Epithelial cell of proximal tubule (primary cell): ENCODE measurements around the gene SLC17A2. TPM values are rescaled to one million over a fixed set of nuclear protein-coding genes. Genes with fewer than 3 reads are reported as not detected.
"Not testable (repeated sequence)": the region's sequence is repeated elsewhere in the genome, so short reads cannot be mapped to it uniquely, and the experiment has no call there.

Source experiments
- DNase-seq: peaks from one replicate; pipeline ENCODE4 v3.0.0-alpha.2; 2011; ENCODE audit warnings: low read depth
- H3K4me3 ChIP-seq: 2 replicates; pipeline ENCODE4 v1.5.1; 2011; ENCODE audit warnings: low read depth, mild to moderate bottlenecking, low read length
- total RNA-seq: library from RNA; depleted of rRNA; stranded (reverse); fragments of >200 nt; gene quantifications from 2 replicates; pipeline ENCODE4 v1.2.3, GENCODE V29; 2015
- TF ChIP-seq, protein P1 (sequence below): conservative IDR thresholded peaks from 2 replicates; pipeline ENCODE4 v1.5.1; 2012; ENCODE audit warnings: low read depth, mild to moderate bottlenecking, low read length

SLC17A2 gene
- total RNA-seq, 1 donor from 2014 or later = not detected

DNA sequence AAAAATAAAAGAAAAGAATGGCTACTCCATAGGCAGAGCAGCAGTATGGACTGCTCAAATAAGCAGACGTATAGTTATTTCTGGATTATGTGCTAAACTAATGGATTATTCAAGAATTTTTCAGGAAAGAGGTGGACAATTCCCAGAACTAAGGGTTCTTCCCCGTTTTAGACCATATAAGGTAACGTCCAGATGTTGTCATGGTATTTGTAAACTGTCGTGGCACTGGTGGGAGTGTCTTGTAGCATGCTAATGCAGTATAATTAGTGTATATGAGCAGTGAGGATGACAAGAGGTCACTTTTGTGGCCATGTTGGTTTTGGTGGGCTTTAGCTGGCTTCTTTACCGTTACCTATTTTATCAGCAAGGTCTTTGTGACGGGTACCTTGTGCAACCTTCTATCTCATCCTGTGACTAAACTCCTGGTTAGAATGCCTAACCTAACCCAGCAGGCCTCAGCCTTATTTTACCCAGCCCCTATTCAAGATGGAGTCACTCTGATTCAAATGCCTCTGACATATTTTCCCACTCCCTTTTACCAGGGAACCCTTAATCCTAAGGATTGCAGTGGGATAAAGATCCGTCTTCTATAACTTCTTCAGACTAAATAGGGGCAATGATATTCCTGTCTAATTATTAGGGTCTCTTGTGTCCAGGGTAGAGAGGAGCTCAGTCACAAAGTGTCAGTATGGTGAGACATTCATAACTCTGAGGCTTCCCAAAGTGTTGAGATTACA, 21.0 kb upstream of the SLC17A2 start:
- DNase-seq = no peak
- TF ChIP-seq, protein P1, sequence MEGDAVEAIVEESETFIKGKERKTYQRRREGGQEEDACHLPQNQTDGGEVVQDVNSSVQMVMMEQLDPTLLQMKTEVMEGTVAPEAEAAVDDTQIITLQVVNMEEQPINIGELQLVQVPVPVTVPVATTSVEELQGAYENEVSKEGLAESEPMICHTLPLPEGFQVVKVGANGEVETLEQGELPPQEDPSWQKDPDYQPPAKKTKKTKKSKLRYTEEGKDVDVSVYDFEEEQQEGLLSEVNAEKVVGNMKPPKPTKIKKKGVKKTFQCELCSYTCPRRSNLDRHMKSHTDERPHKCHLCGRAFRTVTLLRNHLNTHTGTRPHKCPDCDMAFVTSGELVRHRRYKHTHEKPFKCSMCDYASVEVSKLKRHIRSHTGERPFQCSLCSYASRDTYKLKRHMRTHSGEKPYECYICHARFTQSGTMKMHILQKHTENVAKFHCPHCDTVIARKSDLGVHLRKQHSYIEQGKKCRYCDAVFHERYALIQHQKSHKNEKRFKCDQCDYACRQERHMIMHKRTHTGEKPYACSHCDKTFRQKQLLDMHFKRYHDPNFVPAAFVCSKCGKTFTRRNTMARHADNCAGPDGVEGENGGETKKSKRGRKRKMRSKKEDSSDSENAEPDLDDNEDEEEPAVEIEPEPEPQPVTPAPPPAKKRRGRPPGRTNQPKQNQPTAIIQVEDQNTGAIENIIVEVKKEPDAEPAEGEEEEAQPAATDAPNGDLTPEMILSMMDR = no peak

DNA sequence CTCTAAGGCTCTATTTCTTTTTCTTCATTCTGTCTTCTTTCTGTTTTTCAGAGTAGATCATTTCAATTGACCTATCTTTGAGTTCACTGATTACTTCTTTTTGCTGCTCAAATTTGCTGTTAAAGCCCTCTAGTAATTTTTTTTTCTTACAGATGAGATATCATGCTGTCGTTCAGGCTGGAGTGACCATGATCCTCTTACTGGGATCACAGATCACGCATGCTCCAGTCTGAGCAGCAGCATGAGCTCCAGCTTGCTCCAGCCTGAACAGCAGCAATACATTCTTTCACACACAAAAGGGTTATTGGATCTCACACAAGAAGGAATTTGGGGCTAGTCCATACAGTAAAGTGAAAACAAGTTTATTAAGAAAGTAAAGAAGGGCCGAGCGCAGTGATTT, 19.8 kb upstream of the SLC17A2 start:
- H3K4me3 ChIP-seq = no peak overlapping the region
- DNase-seq = no peak
- TF ChIP-seq, protein P1 = no peak

More for the DNA sequence above, 21.0 kb upstream of the SLC17A2 start:
- H3K4me3 ChIP-seq = no peak overlapping the region

DNA sequence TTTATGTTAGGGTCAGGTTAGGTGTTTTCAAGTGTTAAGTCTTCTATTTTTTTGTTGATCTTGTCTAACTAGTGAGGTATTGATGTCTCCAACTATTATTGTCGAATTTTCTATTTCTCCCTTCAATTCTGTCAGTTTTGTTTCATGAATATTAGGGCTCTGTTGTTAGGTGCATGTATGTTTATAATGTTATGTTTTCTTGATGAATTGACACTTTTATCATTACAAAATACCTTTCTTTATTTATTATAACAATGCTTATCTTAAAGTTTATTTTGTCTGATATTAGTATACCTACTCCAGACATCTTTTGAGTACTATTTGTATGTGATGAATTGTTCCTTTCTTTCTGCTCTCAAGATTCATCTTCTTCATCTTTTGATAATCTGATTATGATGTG, 19.2 kb upstream of the SLC17A2 start:
- TF ChIP-seq, protein P1 = no peak
- H3K4me3 ChIP-seq = no peak overlapping the region
- DNase-seq = no peak

DNA sequence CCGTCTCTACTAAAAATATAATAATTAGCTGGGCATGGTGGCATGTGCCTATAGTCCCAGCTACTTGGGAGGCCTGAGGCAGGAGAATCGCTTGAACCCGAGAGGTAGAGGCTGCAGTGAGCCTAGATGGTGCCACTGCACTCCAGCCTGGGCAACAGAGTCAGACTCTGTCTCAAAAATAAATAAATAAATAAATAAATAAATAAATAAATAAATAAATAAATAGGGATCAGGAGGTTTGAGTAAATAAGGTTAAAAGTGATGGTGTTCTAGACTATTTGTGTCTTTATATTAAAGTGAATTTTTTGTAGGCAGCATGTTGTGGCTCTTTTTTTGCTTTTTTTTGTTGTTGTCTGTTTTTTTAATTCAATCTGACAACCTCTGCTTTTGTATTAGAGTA, 17.0 kb upstream of the SLC17A2 start:
- not testable (repeated sequence) for H3K4me3 ChIP-seq, DNase-seq

DNA sequence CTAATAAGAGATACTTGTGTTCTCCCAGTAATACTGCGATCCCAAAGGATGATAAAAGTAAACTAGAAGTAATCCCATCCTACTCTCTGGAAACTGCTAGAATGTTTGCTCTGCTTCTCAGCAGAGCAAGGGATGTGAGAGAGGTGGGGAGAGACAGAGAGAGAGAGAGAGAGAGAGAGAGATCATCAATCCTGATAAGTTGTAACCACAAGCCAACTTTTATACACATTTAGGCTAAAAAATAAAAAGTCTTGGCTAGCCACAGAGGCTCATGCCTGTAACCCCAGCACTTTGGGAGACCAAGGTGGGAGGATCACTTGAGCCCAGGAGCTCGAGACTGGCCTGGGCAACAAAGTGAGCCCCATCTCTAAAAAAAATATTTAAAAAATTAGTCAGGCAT, 16.1 kb upstream of the SLC17A2 start:
- TF ChIP-seq, protein P1 = no peak
- DNase-seq = no peak

DNA sequence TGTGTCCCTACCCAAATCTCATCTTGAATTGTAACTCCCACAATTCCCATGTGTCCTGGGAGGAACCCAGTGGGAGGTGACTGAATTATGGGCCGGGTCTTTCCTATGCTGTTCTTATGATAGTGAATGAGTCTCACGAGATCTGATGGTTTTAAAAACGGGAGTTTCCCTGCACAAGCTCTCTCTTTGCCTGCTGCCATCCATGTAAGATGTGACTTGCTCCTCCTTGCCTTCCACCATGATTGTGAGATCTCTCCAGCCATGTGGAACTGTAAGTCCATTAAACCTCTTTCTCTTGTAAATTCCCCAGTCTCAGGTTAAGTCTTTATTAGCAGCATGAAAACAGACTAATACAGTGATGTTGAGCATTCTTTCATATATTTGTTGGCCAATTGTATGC, 15.2 kb upstream of the SLC17A2 start:
- DNase-seq, H3K4me3 ChIP-seq: not testable (repeated sequence)

More for the DNA sequence above, 16.1 kb upstream of the SLC17A2 start:
- no peak overlapping the region for H3K4me3 ChIP-seq

DNA sequence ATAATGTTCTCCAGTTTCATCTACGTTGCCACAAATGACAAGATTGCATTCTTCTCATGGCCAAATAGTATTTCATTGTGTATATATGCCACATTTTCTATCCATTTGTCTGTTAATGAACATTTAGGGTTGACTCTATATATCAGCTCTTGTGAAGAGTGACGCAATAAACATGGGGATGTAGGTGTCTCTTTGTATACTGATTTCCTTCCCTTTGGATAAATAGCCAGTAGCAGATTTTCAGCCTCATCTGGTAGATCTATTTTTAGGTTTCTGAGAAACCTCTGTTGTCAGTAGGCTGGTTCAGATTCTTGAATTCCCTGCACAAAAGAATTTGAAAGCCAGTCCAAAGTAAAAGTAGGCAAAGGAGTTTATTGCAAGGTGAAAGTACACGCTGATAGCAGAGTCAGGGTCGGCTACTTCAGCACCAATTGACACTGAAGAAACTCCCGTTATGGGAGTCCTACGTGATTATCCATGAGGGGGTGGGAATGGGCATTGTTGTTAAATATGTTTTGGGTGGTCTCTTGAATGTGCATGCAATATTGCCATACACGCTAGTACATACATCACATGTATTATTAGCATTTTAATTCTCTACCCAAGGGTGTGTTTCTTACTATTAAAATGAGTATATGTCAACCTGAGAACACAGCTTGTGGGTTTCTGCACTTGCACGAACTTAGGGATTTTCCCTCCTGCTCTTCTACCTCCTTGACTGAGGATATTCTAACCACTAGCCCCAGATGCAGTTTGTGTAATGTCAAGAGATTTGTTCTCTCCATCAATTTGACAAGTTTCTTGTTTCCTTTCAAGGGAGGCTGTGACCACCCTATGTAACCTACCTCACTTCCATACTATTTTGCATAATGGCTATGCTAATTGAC, 14.4 kb upstream of the SLC17A2 start:
- H3K4me3 ChIP-seq = no peak overlapping the region
- TF ChIP-seq, protein P1 = no peak
- no peak for DNase-seq

DNA sequence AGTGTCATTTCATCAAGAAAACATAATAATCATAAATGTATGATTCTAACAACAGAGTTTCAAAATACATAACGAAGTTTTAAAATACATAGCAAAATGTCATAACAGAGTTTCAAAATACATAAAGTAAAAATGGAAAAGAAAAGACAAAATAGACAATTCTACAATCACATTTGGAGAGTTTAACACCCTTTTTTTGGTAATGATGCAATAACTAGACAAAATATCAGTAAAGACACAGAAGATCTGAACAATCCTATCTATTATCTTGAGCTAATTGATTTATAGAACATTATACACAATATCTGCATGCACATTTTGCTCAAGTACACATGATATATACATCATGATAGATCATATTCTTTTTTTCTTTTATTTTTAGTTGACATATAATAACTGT, 13.4 kb upstream of the SLC17A2 start:
- H3K4me3 ChIP-seq = no peak overlapping the region
- TF ChIP-seq, protein P1 = no peak
- DNase-seq = no peak
